D721Med (cell line): Measurements from ENCODE around the gene S1PR1.
A peak's percentile ranks its signal among the peaks of the same experiment; 100 is the strongest.

Source experiments
- DNase-seq: peaks from one replicate; pipeline ENCODE4 v3.0.0; 2011; ENCODE audit warnings: low spot score; ENCODE audit not compliant: insufficient read length
- FAIRE-seq: peaks from 2 replicates; lab custom pipeline; 2011; peaks lifted over from hg19 to GRCh38; lab: Jason Lieb, UNC
- CTCF ChIP-seq: IDR thresholded peaks from 2 replicates; pipeline ENCODE4 v1.5.1; 2012; ENCODE audit warnings: mild to moderate bottlenecking, control low read depth; ENCODE audit not compliant: insufficient read depth; ENCODE audit errors: missing control alignments

Gene S1PR1

GRCh38 chr1:101237229-101237837, 514 bp downstream of the S1PR1 start:
- no peak for FAIRE-seq
- no peak for DNase-seq
- TF ChIP-seq CTCF: no peak

GRCh38 chr1:101238031-101238628, 1.3 kb downstream of the S1PR1 start:
- no peak for TF ChIP-seq CTCF
- FAIRE-seq (no peak), DNase-seq (no peak)

GRCh38 chr1:101238681-101239094, 1.9 kb downstream of the S1PR1 start:
- TF ChIP-seq CTCF: peak; percentile 80
- FAIRE-seq: no peak
- DNase-seq: peak; percentile 58

GRCh38 chr1:101239095-101240040, 2.5 kb downstream of the S1PR1 start:
- no peak for TF ChIP-seq CTCF
- FAIRE-seq: no peak
- no peak for DNase-seq

- FAIRE-seq: no peak
- DNase-seq: no peak
- no peak for TF ChIP-seq CTCF
Observed at GRCh38 chr1:101240041-101240430, 3.2 kb downstream of the S1PR1 start.

GRCh38 chr1:101241485-101242225, 4.8 kb downstream of the S1PR1 start:
- no peak for FAIRE-seq
- no peak for TF ChIP-seq CTCF

More at GRCh38 chr1:101241485-101242225, 4.8 kb downstream of the S1PR1 start:
- no peak for DNase-seq
